Measurements from ENCODE around the gene XRCC5. TPM values are rescaled to one million over a fixed set of nuclear protein-coding genes. Genes with fewer than 3 reads are reported as not detected.

XRCC5 gene
- total RNA-seq, 1 experiment from 2014 or later = 198 TPM

GRCh38 chr2:216194013-216194412 is 84.9 kb downstream of the XRCC5 start:
- TF ChIP-seq CTCF (IDR thresholded peaks at IDR 0.05; ENCODE audit: unreplicated experiment) = no peak
- ChIA-PET POLR2A (no interaction called here), CTCF (interaction anchor here (0.7 kb wide), 1 partner anchor 11 kb away, joined by 3 read pairs; no protein-coding TSS in a partner anchor)
- peaks cover 93% of the 10 kb centered on the region for H3K36me3 Mint-ChIP-seq (ENCODE audit: insufficient read depth, unreplicated experiment)
- intact Hi-C loops (cut with micrococcal nuclease) = no loop called here
- peak overlapping the region; percentile 96 for H3K27ac Mint-ChIP-seq (ENCODE audit: low read depth, unreplicated experiment)
- no peak overlapping the region for H3K4me3 Mint-ChIP-seq (ENCODE audit: unreplicated experiment)
- no peaks in the 10 kb centered on the region for H3K27me3 Mint-ChIP-seq (ENCODE audit: insufficient read depth, unreplicated experiment)
- no peak for DNase-seq (ENCODE audit: unreplicated experiment)
- no peaks in the 10 kb centered on the region for H3K9me3 Mint-ChIP-seq (ENCODE audit: unreplicated experiment)
- H3K4me1 Mint-ChIP-seq (ENCODE audit: insufficient read depth, unreplicated experiment) = peaks cover 22% of the 10 kb centered on the region
- no TSS peak for BruUV-seq (replicated peaks)

- TF ChIP-seq CTCF (IDR thresholded peaks at IDR 0.05; ENCODE audit: unreplicated experiment) = no peak
- intact Hi-C loops (cut with micrococcal nuclease) = no loop called here
These were observed 85.4 kb downstream of the XRCC5 start for GRCh38 chr2:216194561-216194960.

GRCh38 chr2:216195565-216196029 is 86.4 kb downstream of the XRCC5 start:
- Mint-ChIP-seq H3K27ac (ENCODE audit: low read depth, unreplicated experiment) (peak overlapping the region; percentile 96), H3K4me3 (ENCODE audit: unreplicated experiment) (peak overlapping the region; percentile 30), H3K27me3 (ENCODE audit: insufficient read depth, unreplicated experiment) (no peaks in the 10 kb centered on the region), H3K4me1 (ENCODE audit: insufficient read depth, unreplicated experiment) (peaks cover 17% of the 10 kb centered on the region), H3K36me3 (ENCODE audit: insufficient read depth, unreplicated experiment) (peaks cover 100% of the 10 kb centered on the region), H3K9me3 (ENCODE audit: unreplicated experiment) (no peaks in the 10 kb centered on the region)
- POLR2A ChIA-PET = interaction anchor here (0.5 to 1.2 kb wide), 6 partner anchors 11 to 304 kb away, joined by 3 read pairs; partner anchors contain the start of genes MARCHF4 and XRCC5
- BruUV-seq (replicated peaks) = no TSS peak
- TF ChIP-seq CTCF (IDR thresholded peaks at IDR 0.05; ENCODE audit: unreplicated experiment) = no peak
- DNase-seq (ENCODE audit: unreplicated experiment) = peak; percentile 70
- CTCF ChIA-PET = interaction anchor here (1.0 to 1.2 kb wide), 3 partner anchors 82 to 208 kb away, joined by 3 to 8 read pairs (median 4); no protein-coding TSS in a partner anchor
- intact Hi-C loops (cut with micrococcal nuclease) = no loop called here

More at GRCh38 chr2:216194561-216194960, 85.4 kb downstream of the XRCC5 start:
- Mint-ChIP-seq H3K36me3 (ENCODE audit: insufficient read depth, unreplicated experiment) (peaks cover 99% of the 10 kb centered on the region), H3K4me1 (ENCODE audit: insufficient read depth, unreplicated experiment) (peaks cover 17% of the 10 kb centered on the region), H3K9me3 (ENCODE audit: unreplicated experiment) (no peaks in the 10 kb centered on the region), H3K27me3 (ENCODE audit: insufficient read depth, unreplicated experiment) (no peaks in the 10 kb centered on the region), H3K4me3 (ENCODE audit: unreplicated experiment) (no peak overlapping the region), H3K27ac (ENCODE audit: low read depth, unreplicated experiment) (peak overlapping the region; percentile 96)
- ChIA-PET CTCF (interaction anchor here (0.6 to 1.2 kb wide), 3 partner anchors 80 to 358 kb away, joined by 3 read pairs; no protein-coding TSS in a partner anchor), POLR2A (interaction anchor here (1.2 kb wide), 1 partner anchor 178 kb away, joined by 3 read pairs; the partner anchor contains the start of gene MARCHF4)
- no peak for DNase-seq (ENCODE audit: unreplicated experiment)
- no TSS peak for BruUV-seq (replicated peaks)

GRCh38 chr2:216201692-216202306 is 92.7 kb downstream of the XRCC5 start:
- DNase-seq (ENCODE audit: unreplicated experiment) = no peak
- H3K4me3 Mint-ChIP-seq (ENCODE audit: unreplicated experiment) = no peak overlapping the region
- H3K27ac Mint-ChIP-seq (ENCODE audit: low read depth, unreplicated experiment) = no peak overlapping the region
- BruUV-seq (replicated peaks) = no TSS peak
- no peak for TF ChIP-seq CTCF (IDR thresholded peaks at IDR 0.05; ENCODE audit: unreplicated experiment)
- intact Hi-C loops (cut with micrococcal nuclease) = no loop called here
- no peaks in the 10 kb centered on the region for H3K4me1 Mint-ChIP-seq (ENCODE audit: insufficient read depth, unreplicated experiment)
- no peaks in the 10 kb centered on the region for H3K27me3 Mint-ChIP-seq (ENCODE audit: insufficient read depth, unreplicated experiment)
- ChIA-PET CTCF (no interaction called here), POLR2A (no interaction called here)
- peaks cover 99% of the 10 kb centered on the region for H3K36me3 Mint-ChIP-seq (ENCODE audit: insufficient read depth, unreplicated experiment)
- H3K9me3 Mint-ChIP-seq (ENCODE audit: unreplicated experiment) = no peaks in the 10 kb centered on the region

All from MCF 10A (cell line).